ENCODE data around the gene ETS2.

- no peak for TF ChIP-seq CTCF (IDR thresholded peaks at IDR 0.05; ENCODE audit: poor library complexity, severe bottlenecking)
- TF ChIP-seq RAD21 (conservative IDR thresholded peaks at IDR 0.05), result no peak
- TF ChIP-seq POLR2AphosphoS5 (IDR thresholded peaks at IDR 0.05), result no peak
- TF ChIP-seq REST (IDR thresholded peaks at IDR 0.05; ENCODE audit: borderline replicate concordance), result no peak
- no peak for TF ChIP-seq MXI1 (conservative IDR thresholded peaks at IDR 0.05; ENCODE audit: poor library complexity, severe bottlenecking)
- no peak for TF ChIP-seq SMC3 (conservative IDR thresholded peaks at IDR 0.05; ENCODE audit: poor library complexity)
- TF ChIP-seq EP300 (conservative IDR thresholded peaks at IDR 0.05; ENCODE audit: poor library complexity, severe bottlenecking), result no peak
These were observed 11.9 kb downstream of the ETS2 start for GRCh38 chr21:38817371-38818324.

Data from neural cell (in vitro differentiated cells).